Activated CD4-positive, alpha-beta memory T cell treated with anti-CD3 and anti-CD28 coated beads for 36 hours (primary cell): ENCODE results near the gene LMTK3. TPM values are rescaled to one million over a fixed set of nuclear protein-coding genes. Genes with fewer than 3 reads are reported as not detected.

Experiments
- CTCF ChIA-PET: fragments of 350-600 bp; sonication (Branson Sonifier 250); formaldehyde crosslinking; loops from one replicate; lab custom pipeline; 2021; ENCODE audit warnings: antibody characterized with exemption, inconsistent platforms; lab: Charles Lee
- POLR2A ChIA-PET: fragments of 350-600 bp; sonication (Branson Sonifier 250); formaldehyde crosslinking; loops from one replicate; lab custom pipeline; 2021; ENCODE audit warnings: antibody characterized with exemption; lab: Charles Lee
- DNase-seq: peaks from one replicate; pipeline ENCODE4 v3.0.0-alpha.2; 2020
- H3K27ac Mint-ChIP-seq: one replicate; pipeline ENCODE4 v1.8.0; 2021; ENCODE audit warnings: mixed read lengths
- H3K27me3 Mint-ChIP-seq: one replicate; pipeline ENCODE4 v1.8.0; 2021; ENCODE audit warnings: mixed read lengths
- H3K36me3 Mint-ChIP-seq: one replicate; pipeline ENCODE4 v1.8.0; 2021; ENCODE audit warnings: mixed read lengths
- H3K4me1 Mint-ChIP-seq: one replicate; pipeline ENCODE4 v1.8.0; 2021; ENCODE audit warnings: low read depth, mixed read lengths
- H3K4me3 Mint-ChIP-seq: one replicate; pipeline ENCODE4 v1.8.0; 2021; ENCODE audit warnings: mild to moderate bottlenecking, mixed read lengths
- H3K9me3 Mint-ChIP-seq: one replicate; pipeline ENCODE4 v1.8.0; 2021; ENCODE audit warnings: mixed read lengths
- intact Hi-C: fragments of 100-400 bp; cut with micrococcal nuclease; formaldehyde crosslinking; loops from one replicate; pipeline ENCODE4 v1.15.1; 2023
- total RNA-seq, 2 experiments: library from RNA; stranded (reverse); gene quantifications; one replicate each; pipeline ENCODE4 v1.2.3, GENCODE V29; 2021

The LMTK3 gene
- total RNA-seq, 2 experiments from 2014 or later, result 3.6 to 3.8 TPM

GRCh38 chr19:48501494-48502349 is 9.9 kb downstream of the LMTK3 start:
- ChIA-PET POLR2A (interaction anchor here (0.6 kb wide), 1 partner anchor 1178 kb away, joined by 3 read pairs; no protein-coding TSS in a partner anchor), CTCF (interaction anchor here (1.2 kb wide), 2 partner anchors 11 to 82 kb away, joined by 3 to 7 read pairs; no protein-coding TSS in a partner anchor)
- H3K4me3 Mint-ChIP-seq, result peak overlapping the region; percentile 62
- H3K27ac Mint-ChIP-seq, result peak overlapping the region; percentile 65
- no peaks in the 10 kb centered on the region for H3K9me3 Mint-ChIP-seq
- peak; percentile 85 for DNase-seq
- H3K36me3 Mint-ChIP-seq, result no peaks in the 10 kb centered on the region
- intact Hi-C loops, result loop anchor here (1.0 kb wide), 1 partner anchor 8 kb away; no protein-coding TSS in a partner anchor
- peaks cover 17% of the 10 kb centered on the region for H3K27me3 Mint-ChIP-seq
- H3K4me1 Mint-ChIP-seq, result peaks cover 13% of the 10 kb centered on the region

GRCh38 chr19:48500830-48501493 is 10.7 kb downstream of the LMTK3 start:
- Mint-ChIP-seq H3K9me3 (no peaks in the 10 kb centered on the region), H3K4me1 (peaks cover 13% of the 10 kb centered on the region), H3K36me3 (no peaks in the 10 kb centered on the region), H3K27ac (no peak overlapping the region), H3K4me3 (peak overlapping the region; percentile 62), H3K27me3 (peaks cover 19% of the 10 kb centered on the region)
- POLR2A ChIA-PET, result interaction anchor here (0.6 kb wide), 1 partner anchor 1179 kb away, joined by 3 read pairs; no protein-coding TSS in a partner anchor
- DNase-seq, result no peak
- intact Hi-C loops, result no loop called here
- CTCF ChIA-PET, result interaction anchor here (0.6 to 1.2 kb wide), 3 partner anchors 11 to 91 kb away, joined by 5 to 6 read pairs (median 5); no protein-coding TSS in a partner anchor

GRCh38 chr19:48499316-48500090 is 12.1 kb downstream of the LMTK3 start:
- H3K27ac Mint-ChIP-seq, result no peak overlapping the region
- intact Hi-C loops, result no loop called here
- no peaks in the 10 kb centered on the region for H3K36me3 Mint-ChIP-seq
- no peak for DNase-seq
- POLR2A ChIA-PET, result no interaction called here
- peaks cover 13% of the 10 kb centered on the region for H3K4me1 Mint-ChIP-seq
- H3K9me3 Mint-ChIP-seq, result no peaks in the 10 kb centered on the region
- no peak overlapping the region for H3K4me3 Mint-ChIP-seq
- CTCF ChIA-PET, result no interaction called here
- peaks cover 29% of the 10 kb centered on the region for H3K27me3 Mint-ChIP-seq

- POLR2A ChIA-PET, result no interaction called here
- Mint-ChIP-seq H3K27me3 (peaks cover 33% of the 10 kb centered on the region), H3K4me3 (no peak overlapping the region), H3K36me3 (no peaks in the 10 kb centered on the region), H3K4me1 (peaks cover 17% of the 10 kb centered on the region), H3K9me3 (no peaks in the 10 kb centered on the region), H3K27ac (no peak overlapping the region)
- intact Hi-C loops, result no loop called here
- no peak for DNase-seq
- CTCF ChIA-PET, result interaction anchor here (1.0 kb wide), 1 partner anchor 9 kb away, joined by 3 read pairs; no protein-coding TSS in a partner anchor
Measured at GRCh38 chr19:48498595-48499311, 12.9 kb downstream of the LMTK3 start.

- intact Hi-C loops, result no loop called here
- Mint-ChIP-seq H3K4me1 (peaks cover 18% of the 10 kb centered on the region), H3K9me3 (no peaks in the 10 kb centered on the region), H3K27ac (no peak overlapping the region), H3K4me3 (no peak overlapping the region), H3K36me3 (no peaks in the 10 kb centered on the region), H3K27me3 (peaks cover 33% of the 10 kb centered on the region)
- CTCF ChIA-PET, result interaction anchor here (1.0 kb wide), 1 partner anchor 8 kb away, joined by 3 read pairs; no protein-coding TSS in a partner anchor
- no peak for DNase-seq
- POLR2A ChIA-PET, result no interaction called here
Measured at GRCh38 chr19:48497728-48498594, 13.7 kb downstream of the LMTK3 start.

- H3K27me3 Mint-ChIP-seq, result peaks cover 38% of the 10 kb centered on the region
- peaks cover 24% of the 10 kb centered on the region for H3K4me1 Mint-ChIP-seq
- no peak for DNase-seq
- intact Hi-C loops, result no loop called here
- ChIA-PET POLR2A (no interaction called here), CTCF (interaction anchor here (0.5 to 1.1 kb wide), 2 partner anchors 9 to 728 kb away, joined by 3 to 4 read pairs; no protein-coding TSS in a partner anchor)
- H3K9me3 Mint-ChIP-seq, result no peaks in the 10 kb centered on the region
- no peak overlapping the region for H3K27ac Mint-ChIP-seq
- no peak overlapping the region for H3K4me3 Mint-ChIP-seq
- H3K36me3 Mint-ChIP-seq, result no peaks in the 10 kb centered on the region
Measured at GRCh38 chr19:48496959-48497727, 14.5 kb downstream of the LMTK3 start.

- Mint-ChIP-seq H3K27ac (no peak overlapping the region), H3K27me3 (peaks cover 47% of the 10 kb centered on the region), H3K9me3 (no peaks in the 10 kb centered on the region), H3K36me3 (no peaks in the 10 kb centered on the region), H3K4me1 (peaks cover 27% of the 10 kb centered on the region), H3K4me3 (no peak overlapping the region)
- intact Hi-C loops, result no loop called here
- POLR2A ChIA-PET, result no interaction called here
- DNase-seq, result no peak
- CTCF ChIA-PET, result interaction anchor here (0.6 to 1.2 kb wide), 3 partner anchors 11 to 113 kb away, joined by 3 read pairs; no protein-coding TSS in a partner anchor
Measured at GRCh38 chr19:48495396-48495795, 16.2 kb downstream of the LMTK3 start.

GRCh38 chr19:48493718-48494401 is 17.8 kb downstream of the LMTK3 start:
- Mint-ChIP-seq H3K4me1 (peaks cover 32% of the 10 kb centered on the region), H3K36me3 (no peaks in the 10 kb centered on the region), H3K4me3 (peak overlapping the region; percentile 62), H3K27ac (no peak overlapping the region), H3K9me3 (no peaks in the 10 kb centered on the region), H3K27me3 (peaks cover 47% of the 10 kb centered on the region)
- POLR2A ChIA-PET, result interaction anchor here (0.7 to 1.3 kb wide), 2 partner anchors 13 to 17 kb away, joined by 3 read pairs; no protein-coding TSS in a partner anchor
- no peak for DNase-seq
- intact Hi-C loops, result loop anchor here (1.0 to 5.0 kb wide), 4 partner anchors 8 to 172 kb away; a partner anchor contains a TSS
- CTCF ChIA-PET, result interaction anchor here (0.9 to 2.3 kb wide), 5 partner anchors 10 to 115 kb away, joined by 4 to 19 read pairs (median 8); no protein-coding TSS in a partner anchor

GRCh38 chr19:48492925-48493717 is 18.5 kb downstream of the LMTK3 start:
- H3K27me3 Mint-ChIP-seq, result peaks cover 45% of the 10 kb centered on the region
- no peak overlapping the region for H3K27ac Mint-ChIP-seq
- DNase-seq, result peak; percentile 92
- ChIA-PET POLR2A (interaction anchor here (0.7 to 1.3 kb wide), 2 partner anchors 12 to 18 kb away, joined by 3 read pairs; no protein-coding TSS in a partner anchor), CTCF (interaction anchor here (0.9 to 2.3 kb wide), 6 partner anchors 11 to 116 kb away, joined by 4 to 19 read pairs (median 8); partner anchors contain the start of gene KDELR1)
- H3K4me3 Mint-ChIP-seq, result peak overlapping the region; percentile 56
- intact Hi-C loops, result loop anchor here (1.0 to 5.0 kb wide), 4 partner anchors 9 to 171 kb away; a partner anchor contains a TSS
- no peaks in the 10 kb centered on the region for H3K9me3 Mint-ChIP-seq
- no peaks in the 10 kb centered on the region for H3K36me3 Mint-ChIP-seq
- peaks cover 31% of the 10 kb centered on the region for H3K4me1 Mint-ChIP-seq
